SK-N-MC (cell line): ENCODE data around the gene SPN.
"Not testable (repeated sequence)": the region's sequence is repeated elsewhere in the genome, so short reads cannot be mapped to it uniquely, and the experiment has no call there.

Experiments used
- DNase-seq: peaks from one replicate; pipeline ENCODE4 v3.0.0-alpha.2; 2011; ENCODE audit warnings: low read depth, low spot score
- H3K27ac ChIP-seq: fragments of 200-600 bp; sonication (generic); 2 replicates; pipeline ENCODE4 v1.5.1; 2016; ENCODE audit warnings: mixed run types
- H3K36me3 ChIP-seq: fragments of 200-600 bp; sonication (generic); 2 replicates; pipeline ENCODE4 v1.6.1; 2017; ENCODE audit warnings: antibody characterized with exemption, low read length, mixed read lengths; ENCODE audit not compliant: insufficient read depth
- H3K4me3 ChIP-seq: fragments of 200-600 bp; sonication (generic); 2 replicates; pipeline ENCODE4 v1.5.1; 2016
- H3K9ac ChIP-seq: fragments of 200-600 bp; sonication (generic); 2 replicates; pipeline ENCODE4 v1.8.0; 2017; ENCODE audit warnings: mixed run types, mixed read lengths; ENCODE audit not compliant: insufficient read length
- H3K9me3 ChIP-seq: fragments of 200-600 bp; sonication (generic); 2 replicates; pipeline ENCODE4 v1.6.1; 2017; ENCODE audit warnings: low read depth, mild to moderate bottlenecking, antibody characterized with exemption, low read length, moderate library complexity, mixed read lengths
- EZH2 ChIP-seq: fragments of 200-600 bp; sonication (generic); IDR thresholded peaks from one replicate; pipeline ENCODE4 v1.6.1; 2017; ENCODE audit warnings: antibody characterized with exemption
- FOXP2 ChIP-seq: optimal IDR thresholded peaks from 2 replicates; pipeline ENCODE3; 2011; ENCODE audit warnings: mild to moderate bottlenecking, moderate library complexity; ENCODE audit not compliant: insufficient read depth; ENCODE audit errors: extremely low read length, control extremely low read depth
- POLR2AphosphoS5 ChIP-seq: IDR thresholded peaks from 2 replicates; pipeline ENCODE4 v1.6.1; 2012; ENCODE audit warnings: mild to moderate bottlenecking, low read depth, low read length, borderline replicate concordance

SPN gene

DNA sequence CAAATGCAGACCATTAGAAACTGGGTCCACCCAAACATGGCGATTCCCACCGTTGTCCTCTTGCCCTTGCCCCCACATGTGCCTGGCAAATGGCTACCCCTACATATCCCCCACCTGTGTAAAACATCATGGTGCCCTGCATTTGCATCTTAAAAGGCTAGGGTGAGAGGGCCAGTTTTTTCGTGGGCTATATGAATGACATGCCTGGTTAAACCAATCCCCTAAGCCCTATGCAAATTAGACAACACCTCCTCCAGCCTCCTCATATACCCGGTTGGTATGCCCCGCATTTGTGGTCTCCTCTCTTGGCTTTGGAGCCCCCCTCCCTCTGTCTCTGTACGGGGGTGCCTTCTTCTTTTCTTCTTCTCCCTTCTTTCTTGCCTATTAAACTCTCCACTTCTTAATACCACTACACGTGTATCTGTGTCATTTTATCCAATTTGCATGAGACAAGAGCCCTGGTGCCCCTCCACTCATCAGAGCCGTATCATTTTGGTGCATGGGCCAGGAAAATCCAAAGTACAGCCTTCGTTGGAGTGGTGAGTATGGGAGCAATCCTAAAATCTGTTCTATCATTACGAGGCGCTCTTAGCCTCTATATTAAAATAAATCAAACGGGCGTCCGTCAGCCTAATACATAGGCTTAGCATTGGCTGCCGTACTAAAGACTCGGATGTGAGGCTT is 46.0 kb downstream of the SPN start:
- no peak overlapping the region for H3K27ac ChIP-seq
- H3K36me3 ChIP-seq, result no peaks in the 10 kb centered on the region
- no peak overlapping the region for H3K9ac ChIP-seq
- no peaks in the 10 kb centered on the region for H3K9me3 ChIP-seq
- DNase-seq, result no peak
- TF ChIP-seq EZH2, result no peak
- H3K4me3 ChIP-seq, result no peak overlapping the region

DNA sequence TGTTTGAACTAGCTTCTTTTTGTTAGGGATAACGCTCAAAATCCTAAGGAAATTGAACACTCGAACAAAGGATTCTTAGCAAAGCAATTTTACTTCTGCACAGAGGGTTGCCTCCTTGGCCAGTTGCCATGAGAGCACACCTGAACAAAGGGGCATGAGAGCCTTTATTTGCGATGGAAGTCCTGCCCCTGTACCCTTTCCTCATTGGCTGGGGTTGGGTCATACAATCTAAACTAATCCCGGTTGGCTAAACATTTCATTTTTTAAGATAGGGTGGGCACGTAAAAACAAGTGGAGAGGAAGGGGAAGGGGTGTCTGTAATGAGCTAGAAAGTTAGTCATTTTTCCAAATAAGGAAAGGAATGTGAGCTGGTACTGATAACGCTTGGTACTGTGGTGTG is 46.6 kb downstream of the SPN start:
- not testable (repeated sequence) for DNase-seq, H3K9ac ChIP-seq, H3K36me3 ChIP-seq, H3K27ac ChIP-seq, H3K9me3 ChIP-seq, H3K4me3 ChIP-seq

DNA sequence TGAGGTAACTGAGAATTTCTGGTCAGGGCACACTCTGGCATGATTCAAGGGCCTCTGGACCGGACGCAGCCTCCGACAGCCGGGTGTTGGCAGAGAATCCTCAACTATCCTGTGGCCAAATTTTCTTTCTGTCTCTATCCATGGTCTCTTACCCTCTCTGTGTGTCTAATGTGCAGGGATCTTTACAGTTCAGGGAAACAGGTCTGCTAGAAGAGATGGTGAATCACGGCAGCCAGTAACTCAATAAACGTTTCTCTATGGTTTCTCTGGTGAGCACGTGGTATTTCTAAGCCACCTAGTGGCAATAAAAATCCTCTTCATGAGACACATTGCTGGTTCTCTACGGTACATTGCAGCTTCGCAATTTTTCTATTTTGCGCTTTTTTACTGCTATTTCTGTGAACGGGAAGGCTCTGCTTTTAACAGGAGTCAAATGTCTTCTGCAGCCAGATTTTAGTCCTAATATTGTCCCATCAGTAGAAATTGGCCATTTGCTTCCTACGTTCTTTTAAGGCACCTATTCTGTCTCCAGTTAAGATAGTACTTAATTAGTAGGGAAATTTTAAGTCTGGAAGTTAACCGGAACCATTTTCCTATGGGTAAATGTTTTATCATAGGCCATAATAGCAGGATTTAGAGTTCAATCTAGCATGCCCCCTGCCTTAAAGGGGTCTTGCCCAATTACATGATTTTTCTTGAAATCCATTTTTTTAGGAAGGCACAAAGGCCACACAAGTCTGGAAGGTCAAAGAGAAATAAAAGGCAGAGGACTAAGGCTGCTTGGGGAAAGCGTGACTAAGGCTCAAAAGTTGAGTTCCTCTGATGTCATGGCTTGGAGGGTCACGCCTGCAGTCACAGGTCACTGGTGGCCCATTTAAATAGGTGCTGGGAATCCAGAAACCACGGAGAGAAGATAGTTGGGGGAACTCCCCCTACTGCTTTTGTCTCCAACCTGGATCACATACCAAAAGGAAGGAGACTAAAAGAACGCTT is 47.5 kb downstream of the SPN start:
- peak overlapping the region; percentile 30 for H3K9ac ChIP-seq
- no peak for DNase-seq
- H3K9me3 ChIP-seq, result no peaks in the 10 kb centered on the region
- 0 out of 2 replicates have a peak overlapping the region, but pooled peaks have one; percentile 2 for H3K4me3 ChIP-seq
- H3K36me3 ChIP-seq, result no peaks in the 10 kb centered on the region
- TF ChIP-seq EZH2 (no peak), FOXP2 (no peak), POLR2AphosphoS5 (no peak)
- no peak overlapping the region for H3K27ac ChIP-seq

DNA sequence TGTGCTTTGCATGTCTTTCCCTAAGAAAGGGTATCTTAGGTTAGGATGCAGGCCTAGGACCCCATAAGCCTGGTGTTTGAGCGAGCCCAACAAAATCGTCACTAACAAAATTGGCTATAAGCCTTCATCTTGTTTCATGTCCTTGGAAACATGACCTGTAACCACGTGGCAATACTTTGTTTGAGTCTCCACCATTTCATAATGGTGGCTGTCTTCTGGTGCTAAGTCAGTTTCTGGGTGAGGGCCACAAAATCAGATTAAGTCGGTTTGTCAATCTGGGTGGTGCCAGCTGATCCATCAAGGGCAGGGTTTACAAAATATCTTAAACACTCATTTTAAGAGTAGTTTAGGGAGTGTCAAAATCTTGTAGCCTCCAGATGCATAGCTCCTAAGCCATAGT is 49.8 kb downstream of the SPN start:
- Histone ChIP-seq H3K4me3 (no peak overlapping the region), H3K9me3 (no peaks in the 10 kb centered on the region), H3K36me3 (no peaks in the 10 kb centered on the region), H3K27ac (no peak overlapping the region), H3K9ac (no peak overlapping the region)
- TF ChIP-seq EZH2 (no peak), FOXP2 (no peak), POLR2AphosphoS5 (no peak)
- no peak for DNase-seq

DNA sequence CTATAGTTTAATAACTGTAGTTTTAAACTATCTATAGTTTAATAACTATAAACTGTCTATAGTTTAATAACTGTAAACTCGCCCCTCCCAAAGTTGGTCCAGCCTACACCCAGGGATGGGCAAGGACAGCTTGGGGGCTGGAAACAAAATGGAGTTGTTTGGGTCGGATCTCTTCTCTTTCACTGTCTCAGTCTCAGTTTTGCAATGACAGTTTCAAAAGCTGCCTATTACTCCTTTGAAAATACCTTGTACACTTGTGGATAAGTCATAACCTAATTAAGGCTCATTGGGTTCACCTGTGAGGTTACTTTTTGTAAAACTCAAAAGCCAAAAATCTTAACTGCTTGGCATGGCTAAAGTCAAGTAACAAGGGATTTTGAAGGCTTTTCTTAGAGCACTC is 51.3 kb downstream of the SPN start:
- no peak for DNase-seq
- TF ChIP-seq FOXP2 (no peak), POLR2AphosphoS5 (no peak), EZH2 (no peak)
- Histone ChIP-seq H3K36me3 (no peaks in the 10 kb centered on the region), H3K27ac (no peak overlapping the region), H3K9ac (no peak overlapping the region), H3K9me3 (no peaks in the 10 kb centered on the region), H3K4me3 (no peak overlapping the region)

DNA sequence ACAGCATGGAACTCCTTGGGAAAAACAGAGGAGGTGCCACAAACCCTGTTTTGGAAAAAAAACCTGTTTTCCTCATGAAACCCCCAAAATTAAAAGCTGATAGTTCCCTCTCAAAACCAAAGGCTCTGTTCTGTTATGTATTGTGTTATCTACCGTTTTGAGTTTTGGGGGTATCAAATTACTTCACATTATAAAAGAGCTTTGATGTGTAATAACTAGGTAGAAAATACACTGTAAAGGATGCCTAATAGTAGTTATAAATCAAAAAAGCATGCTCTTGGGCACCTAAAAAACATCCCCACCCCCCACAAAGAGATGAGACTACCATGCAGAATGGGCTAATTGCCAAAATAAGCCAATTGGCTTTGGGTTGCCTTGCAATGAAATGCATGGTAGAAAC is 51.9 kb downstream of the SPN start:
- DNase-seq, result no peak
- H3K9ac ChIP-seq, result no peak overlapping the region
- no peaks in the 10 kb centered on the region for H3K36me3 ChIP-seq
- H3K4me3 ChIP-seq, result no peak overlapping the region
- no peak overlapping the region for H3K27ac ChIP-seq
- no peaks in the 10 kb centered on the region for H3K9me3 ChIP-seq
- TF ChIP-seq FOXP2 (no peak), EZH2 (no peak), POLR2AphosphoS5 (no peak)

DNA sequence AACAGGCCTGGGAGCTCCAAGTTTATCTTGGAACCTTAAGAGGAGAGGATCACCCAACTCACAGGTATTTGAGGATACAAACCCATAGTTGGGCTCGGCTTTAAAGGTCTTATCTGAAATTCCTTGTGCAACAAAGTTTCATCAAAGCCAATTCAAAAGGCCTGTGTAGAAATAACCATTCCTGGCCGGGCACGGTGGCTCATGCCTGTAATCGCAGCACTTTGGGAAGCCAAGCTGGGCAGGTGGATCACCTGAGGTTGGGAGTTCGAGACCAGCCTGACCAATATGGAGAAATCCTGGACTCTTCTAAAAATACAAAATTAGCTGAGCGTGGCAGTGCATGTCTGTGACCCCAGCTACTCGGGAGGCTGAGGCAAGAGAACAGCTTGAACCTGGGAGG is 54.1 kb downstream of the SPN start:
- no peak for DNase-seq
- Histone ChIP-seq H3K9ac (no peak overlapping the region), H3K27ac (no peak overlapping the region), H3K9me3 (no peaks in the 10 kb centered on the region), H3K36me3 (no peaks in the 10 kb centered on the region), H3K4me3 (no peak overlapping the region)
- no peak for TF ChIP-seq POLR2AphosphoS5
- no peak for TF ChIP-seq FOXP2
- no peak for TF ChIP-seq EZH2

DNA sequence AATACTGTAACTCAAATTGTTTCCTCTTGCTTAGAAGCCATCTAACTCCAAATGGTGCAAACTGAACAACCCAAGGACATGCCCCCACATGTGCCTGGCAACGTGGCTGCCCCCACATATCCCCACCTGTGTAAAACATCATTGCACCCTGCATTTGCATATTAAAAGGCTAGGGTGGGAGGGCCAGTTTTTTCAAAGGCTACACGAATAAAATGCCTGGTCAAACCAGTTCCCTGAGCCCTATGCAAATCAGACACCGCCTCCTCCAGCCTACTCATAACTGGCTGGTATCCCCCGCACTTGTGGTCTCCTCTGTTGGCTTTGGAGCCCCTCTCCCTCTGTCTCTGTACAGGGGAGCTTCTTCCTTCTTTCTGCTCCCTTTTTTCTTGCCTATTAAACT is 56.0 kb downstream of the SPN start:
- no peak for DNase-seq
- no peak overlapping the region for H3K9ac ChIP-seq
- H3K36me3 ChIP-seq, result no peaks in the 10 kb centered on the region
- H3K9me3 ChIP-seq, result no peaks in the 10 kb centered on the region
- H3K27ac ChIP-seq, result no peak overlapping the region
- TF ChIP-seq POLR2AphosphoS5 (no peak), EZH2 (no peak), FOXP2 (no peak)
- H3K4me3 ChIP-seq, result no peak overlapping the region
